IPS DF 6.9 (cell line): ENCODE results near the gene ASB6.

Experiments
- DNase-seq: peaks from one replicate; pipeline ENCODE4 v3.0.0-alpha.2; 2013; ENCODE audit warnings: low read depth, low spot score
- H3K27ac ChIP-seq: one replicate; pipeline ENCODE4 v1.5.1; 2013; ENCODE audit warnings: low read length, control low read depth
- H3K27me3 ChIP-seq: 2 replicates; pipeline ENCODE4 v1.6.1; 2013; ENCODE audit warnings: mild to moderate bottlenecking, low read length; ENCODE audit not compliant: control insufficient read depth, insufficient read depth
- H3K36me3 ChIP-seq: 2 replicates; pipeline ENCODE4 v1.6.1; 2013; ENCODE audit warnings: low read length; ENCODE audit not compliant: control insufficient read depth, insufficient read depth
- H3K4me1 ChIP-seq: 2 replicates; pipeline ENCODE4 v1.6.1; 2013; ENCODE audit warnings: low read length; ENCODE audit not compliant: control insufficient read depth, insufficient read depth
- H3K4me3 ChIP-seq: 2 replicates; pipeline ENCODE4 v1.5.1; 2013; ENCODE audit warnings: mild to moderate bottlenecking, low read length
- H3K9me3 ChIP-seq: 2 replicates; pipeline ENCODE4 v1.6.1; 2013; ENCODE audit warnings: low read length, inconsistent platforms; ENCODE audit not compliant: control insufficient read depth, insufficient read depth
- WGBS: extraction: QIAGEN DNeasy Blood & Tissue Kit; methylation state at CpG from one replicate; pipeline ENCODE4 v1.1.7; 2013; ENCODE audit warnings: mixed read lengths, missing lambda C conversion rate; ENCODE audit not compliant: insufficient read length, insufficient coverage; 5-methylcytosine and 5-hydroxymethylcytosine counted together

ASB6 gene

GRCh38 chr9:129626625-129627284 lies 15.2 kb downstream of the ASB6 start:
- Histone ChIP-seq H3K27me3 (no peaks in the 10 kb centered on the region), H3K9me3 (no peaks in the 10 kb centered on the region), H3K36me3 (peaks cover 6% of the 10 kb centered on the region), H3K4me1 (peaks cover 6% of the 10 kb centered on the region; the same call in 1 of the 2 replicates), H3K4me3 (peak overlapping the region; percentile 84), H3K27ac (no peak overlapping the region)
- WGBS: no CpG with 5 or more reads among the region's 20 CpGs
- no peak for DNase-seq

GRCh38 chr9:129626079-129626624 lies 15.8 kb downstream of the ASB6 start, which contains the start of gene NTMT1:
NTMT1 (plus strand) TSS chr9:129626163; CDS start chr9:129632704, 6,541 bp downstream.
- no peak for DNase-seq
- WGBS: no CpG with 5 or more reads among the region's 55 CpGs
- no peak within 1 kb of the TSS for H3K27ac ChIP-seq
- H3K4me3 ChIP-seq: peak within 1 kb of the TSS; percentile 84
- peaks cover 2% of the 10 kb centered on the region; the same call in 1 of the 2 replicates for H3K27me3 ChIP-seq
- H3K4me1 ChIP-seq: peaks cover 6% of the 10 kb centered on the region; the same call in 1 of the 2 replicates
- H3K9me3 ChIP-seq: no peaks in the 10 kb centered on the region
- H3K36me3 ChIP-seq: peaks cover 6% of the 10 kb centered on the region

- peaks cover 3% of the 10 kb centered on the region; the same call in 1 of the 2 replicates for H3K4me1 ChIP-seq
- H3K27ac ChIP-seq: no peak overlapping the region
- H3K4me3 ChIP-seq: no peak overlapping the region
- H3K36me3 ChIP-seq: peaks cover 6% of the 10 kb centered on the region; the same call in 1 of the 2 replicates
- H3K27me3 ChIP-seq: peaks cover 10% of the 10 kb centered on the region
- DNase-seq: no peak
- WGBS: no CpG with 5 or more reads among the region's 9 CpGs
- no peaks in the 10 kb centered on the region for H3K9me3 ChIP-seq
Measured at GRCh38 chr9:129624947-129625346, 17.0 kb downstream of the ASB6 start.

- no peak overlapping the region for H3K4me3 ChIP-seq
- WGBS: no CpG with 5 or more reads among the region's 12 CpGs
- H3K27me3 ChIP-seq: peaks cover 12% of the 10 kb centered on the region
- H3K9me3 ChIP-seq: no peaks in the 10 kb centered on the region
- no peak for DNase-seq
- peaks cover 6% of the 10 kb centered on the region; the same call in 1 of the 2 replicates for H3K36me3 ChIP-seq
- H3K4me1 ChIP-seq: peaks cover 3% of the 10 kb centered on the region
- H3K27ac ChIP-seq: no peak overlapping the region
Measured at GRCh38 chr9:129624168-129624759, 17.7 kb downstream of the ASB6 start.

- no peaks in the 10 kb centered on the region for H3K9me3 ChIP-seq
- no peak for DNase-seq
- H3K4me1 ChIP-seq: peaks cover 3% of the 10 kb centered on the region
- H3K4me3 ChIP-seq: no peak overlapping the region
- H3K36me3 ChIP-seq: peaks cover 6% of the 10 kb centered on the region; the same call in 1 of the 2 replicates
- peaks cover 12% of the 10 kb centered on the region for H3K27me3 ChIP-seq
- WGBS: no CpG with 5 or more reads among the region's 6 CpGs
- H3K27ac ChIP-seq: no peak overlapping the region
Measured at GRCh38 chr9:129623331-129623730, 18.6 kb downstream of the ASB6 start.

- H3K4me1 ChIP-seq: peaks cover 2% of the 10 kb centered on the region; the same call in 1 of the 2 replicates
- DNase-seq: no peak
- no peak within 1 kb of the TSS for H3K27ac ChIP-seq
- no peaks in the 10 kb centered on the region for H3K9me3 ChIP-seq
- no peaks in the 10 kb centered on the region for H3K36me3 ChIP-seq
- peak within 1 kb of the TSS; percentile 55; the same call in 1 of the 2 replicates for H3K4me3 ChIP-seq
- WGBS: no CpG with 5 or more reads among the region's 21 CpGs
- peaks cover 12% of the 10 kb centered on the region for H3K27me3 ChIP-seq
Measured at GRCh38 chr9:129620669-129621295, 21.2 kb downstream of the ASB6 start, which contains the start of gene C9orf50. C9orf50 (minus strand) TSS chr9:129621101; CDS start chr9:129620574, 527 bp downstream.

GRCh38 chr9:129619787-129620668 lies 21.9 kb downstream of the ASB6 start:
- peaks cover 2% of the 10 kb centered on the region; the same call in 1 of the 2 replicates for H3K4me1 ChIP-seq
- peak overlapping the region; percentile 55; the same call in 1 of the 2 replicates for H3K4me3 ChIP-seq
- H3K36me3 ChIP-seq: no peaks in the 10 kb centered on the region
- DNase-seq: no peak
- WGBS: no CpG with 5 or more reads among the region's 82 CpGs
- H3K27ac ChIP-seq: no peak overlapping the region
- peaks cover 12% of the 10 kb centered on the region for H3K27me3 ChIP-seq
- H3K9me3 ChIP-seq: no peaks in the 10 kb centered on the region

- peaks cover 12% of the 10 kb centered on the region for H3K27me3 ChIP-seq
- no peaks in the 10 kb centered on the region for H3K36me3 ChIP-seq
- peaks cover 2% of the 10 kb centered on the region; the same call in 1 of the 2 replicates for H3K4me1 ChIP-seq
- DNase-seq: no peak
- no peaks in the 10 kb centered on the region for H3K9me3 ChIP-seq
- no CpG with 5 or more reads among the region's 1 CpG for WGBS
- no peak overlapping the region for H3K4me3 ChIP-seq
- no peak overlapping the region for H3K27ac ChIP-seq
Measured at GRCh38 chr9:129617167-129617566, 24.8 kb downstream of the ASB6 start.

- DNase-seq: no peak
- peaks cover 2% of the 10 kb centered on the region; the same call in 1 of the 2 replicates for H3K4me1 ChIP-seq
- WGBS: no CpG with 5 or more reads among the region's 31 CpGs
Measured at GRCh38 chr9:129615407-129616285, 26.3 kb downstream of the ASB6 start.

More at GRCh38 chr9:129615407-129616285, 26.3 kb downstream of the ASB6 start:
- H3K27ac ChIP-seq: no peak overlapping the region
- no peaks in the 10 kb centered on the region for H3K9me3 ChIP-seq
- no peak overlapping the region for H3K4me3 ChIP-seq
- H3K27me3 ChIP-seq: peaks cover 5% of the 10 kb centered on the region; the same call in 1 of the 2 replicates
- no peaks in the 10 kb centered on the region for H3K36me3 ChIP-seq
